Measurements from ENCODE around the gene GCGR.

DNA sequence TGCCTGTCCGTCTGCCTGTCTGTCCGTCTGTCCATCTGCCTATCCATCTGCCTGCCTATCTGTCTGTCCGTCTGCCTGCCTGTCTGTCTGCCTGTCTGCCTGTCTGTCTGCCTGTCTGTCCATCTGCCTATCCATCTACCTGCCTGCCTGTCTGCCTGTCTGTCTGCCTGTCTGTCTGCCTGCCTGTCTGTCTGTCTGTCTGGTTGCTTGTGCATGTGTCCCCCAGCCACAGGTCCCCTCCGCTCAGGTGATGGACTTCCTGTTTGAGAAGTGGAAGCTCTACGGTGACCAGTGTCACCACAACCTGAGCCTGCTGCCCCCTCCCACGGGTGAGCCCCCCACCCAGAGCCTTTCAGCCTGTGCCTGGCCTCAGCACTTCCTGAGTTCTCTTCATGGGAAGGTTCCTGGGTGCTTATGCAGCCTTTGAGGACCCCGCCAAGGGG, 5.6 kb downstream of the GCGR start:
- no peak for TF ChIP-seq POLR2A (IDR thresholded peaks at IDR 0.05; ENCODE audit: low read length)
- no peak for TF ChIP-seq EHMT2 (IDR thresholded peaks at IDR 0.05; ENCODE audit: low read depth)
- TF ChIP-seq CBX8 (IDR thresholded peaks at IDR 0.05), result no peak
- TF ChIP-seq CEBPB (IDR thresholded peaks at IDR 0.05), result no peak
- TF ChIP-seq, protein P1, sequence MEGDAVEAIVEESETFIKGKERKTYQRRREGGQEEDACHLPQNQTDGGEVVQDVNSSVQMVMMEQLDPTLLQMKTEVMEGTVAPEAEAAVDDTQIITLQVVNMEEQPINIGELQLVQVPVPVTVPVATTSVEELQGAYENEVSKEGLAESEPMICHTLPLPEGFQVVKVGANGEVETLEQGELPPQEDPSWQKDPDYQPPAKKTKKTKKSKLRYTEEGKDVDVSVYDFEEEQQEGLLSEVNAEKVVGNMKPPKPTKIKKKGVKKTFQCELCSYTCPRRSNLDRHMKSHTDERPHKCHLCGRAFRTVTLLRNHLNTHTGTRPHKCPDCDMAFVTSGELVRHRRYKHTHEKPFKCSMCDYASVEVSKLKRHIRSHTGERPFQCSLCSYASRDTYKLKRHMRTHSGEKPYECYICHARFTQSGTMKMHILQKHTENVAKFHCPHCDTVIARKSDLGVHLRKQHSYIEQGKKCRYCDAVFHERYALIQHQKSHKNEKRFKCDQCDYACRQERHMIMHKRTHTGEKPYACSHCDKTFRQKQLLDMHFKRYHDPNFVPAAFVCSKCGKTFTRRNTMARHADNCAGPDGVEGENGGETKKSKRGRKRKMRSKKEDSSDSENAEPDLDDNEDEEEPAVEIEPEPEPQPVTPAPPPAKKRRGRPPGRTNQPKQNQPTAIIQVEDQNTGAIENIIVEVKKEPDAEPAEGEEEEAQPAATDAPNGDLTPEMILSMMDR (IDR thresholded peaks at IDR 0.05), result no peak
- no peak for TF ChIP-seq RAD21 (conservative IDR thresholded peaks at IDR 0.05 in 1 of 2, IDR thresholded peaks at IDR 0.05 in 1 of 2)
- TF ChIP-seq HOXB5 (CRISPR knock-in tag; IDR thresholded peaks at IDR 0.05), result no peak
- no peak for TF ChIP-seq RCOR1 (IDR thresholded peaks at IDR 0.05; ENCODE audit: low read depth, low read length)
- TF ChIP-seq EP300 (IDR thresholded peaks at IDR 0.05), result no peak
